ENCODE measurements around the gene MAMDC2.

Gene MAMDC2

DNA sequence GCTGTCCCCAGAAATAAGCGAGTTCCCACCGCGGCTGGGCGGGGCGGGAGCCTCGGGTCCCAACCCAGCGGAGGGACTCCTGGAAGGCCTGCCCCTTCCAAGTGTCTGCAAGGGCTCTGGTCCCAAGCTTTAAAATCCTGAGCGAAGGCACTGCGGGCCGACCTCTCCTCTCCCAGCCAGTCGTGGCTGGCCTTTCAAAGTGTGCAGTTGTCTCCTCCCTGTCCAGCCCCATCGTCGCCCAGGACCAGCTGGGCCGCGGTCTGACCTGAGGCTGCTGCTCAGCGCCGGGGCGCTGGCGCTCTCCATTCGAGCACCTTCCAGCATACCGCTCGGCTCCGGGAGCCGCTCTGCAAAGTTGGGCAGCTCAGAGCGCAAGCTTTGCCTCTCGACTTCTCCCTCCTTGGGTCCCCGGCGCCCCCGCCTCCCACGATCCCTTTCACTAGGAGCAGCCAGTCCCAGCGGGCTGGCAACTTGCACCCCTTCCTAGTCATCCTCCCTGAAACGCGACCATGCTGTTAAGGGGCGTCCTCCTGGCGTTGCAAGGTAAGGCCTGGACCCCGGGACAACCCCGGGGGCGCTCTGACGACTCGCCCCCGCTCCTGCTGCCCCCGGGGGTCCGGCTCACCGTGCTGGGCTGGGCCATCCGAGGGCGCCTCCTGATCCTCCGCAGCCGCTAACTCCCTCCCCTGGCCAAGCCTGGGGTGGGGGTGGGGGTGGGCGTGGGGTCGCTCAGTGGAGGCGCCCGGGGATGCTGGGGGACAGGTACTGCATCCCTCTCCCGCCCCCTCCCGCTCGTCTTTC, at the start of gene MAMDC2:
Gene MAMDC2 (plus strand): TSS at position 160 of the 801 bp plus-strand sequence. CDS start 350 bp downstream, at position 510.
- no peak for DNase-seq (ENCODE audit: low read depth)

GRCh38 chr9:69995846-69996245, 47.8 kb upstream of the MAMDC2 start:
- no peak for DNase-seq (ENCODE audit: low read depth)

- DNase-seq (ENCODE audit: low read depth) = peak; percentile 88
These were observed 46.7 kb upstream of the MAMDC2 start for GRCh38 chr9:69996967-69997366.

GRCh38 chr9:69997524-69997923, 46.1 kb upstream of the MAMDC2 start:
- no peak for DNase-seq (ENCODE audit: low read depth)

- DNase-seq (ENCODE audit: low read depth) = peak; percentile 12
These were observed 44.3 kb upstream of the MAMDC2 start for GRCh38 chr9:69999315-69999714.

GRCh38 chr9:70000469-70000868, 43.2 kb upstream of the MAMDC2 start:
- no peak for DNase-seq (ENCODE audit: low read depth)

DNA sequence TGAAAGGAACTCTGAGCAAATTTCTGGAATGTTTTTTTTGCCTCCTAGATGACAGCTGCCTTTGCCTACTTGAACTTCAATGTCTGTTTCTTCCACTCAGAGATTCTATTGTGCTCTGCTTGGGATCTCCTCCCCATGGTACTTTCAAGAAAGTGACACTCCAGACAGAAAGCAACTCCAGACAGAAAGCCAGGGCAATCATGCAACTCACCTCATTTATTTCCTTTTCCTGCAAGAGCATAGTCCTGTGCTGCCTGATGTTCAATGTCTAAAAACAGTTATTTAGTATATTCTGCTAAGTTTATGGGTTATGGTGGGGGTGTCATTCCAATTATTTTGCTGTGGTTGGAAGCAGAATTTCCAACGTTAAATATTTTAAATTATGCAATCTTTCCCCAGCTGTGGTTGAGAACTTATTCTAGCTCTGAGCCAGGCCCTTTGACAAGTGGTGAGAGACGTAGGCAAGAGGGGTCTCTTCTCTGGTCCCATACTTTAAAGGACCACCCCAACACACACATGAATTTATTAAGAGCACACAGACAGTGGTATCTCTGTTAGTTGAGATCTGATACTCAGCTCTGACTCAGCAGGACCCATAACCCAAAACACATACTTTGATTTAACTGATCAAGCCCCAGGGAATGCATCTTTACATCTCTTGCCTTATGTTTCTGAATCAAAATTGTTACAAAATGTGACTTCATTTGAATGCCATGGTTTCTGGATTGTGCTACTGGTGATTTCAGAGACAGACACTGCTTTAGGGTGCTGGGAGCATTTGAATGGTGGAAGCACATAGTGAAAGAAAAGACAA, 39.5 kb upstream of the MAMDC2 start:
- DNase-seq (ENCODE audit: low read depth) = peak; percentile 24

DNA sequence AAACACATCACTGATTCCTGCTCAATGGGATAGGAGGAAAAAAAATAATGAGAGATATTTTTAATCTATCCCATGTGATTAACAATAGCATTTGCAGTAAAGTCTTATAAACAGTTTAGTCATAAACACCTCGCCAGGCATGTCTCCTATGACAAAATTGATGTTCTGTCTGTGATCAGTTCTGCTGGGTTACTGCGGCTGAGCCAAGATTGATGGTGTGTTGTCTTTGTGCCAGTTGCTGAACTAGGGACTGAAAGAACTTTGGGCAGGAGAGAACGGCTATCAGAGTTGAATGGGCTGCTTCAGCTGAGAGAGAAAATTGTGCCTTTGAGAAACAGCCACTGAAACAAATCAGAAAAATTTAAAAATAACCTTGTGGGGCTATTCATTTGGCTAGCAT, 37.3 kb upstream of the MAMDC2 start:
- DNase-seq (ENCODE audit: low read depth) = no peak

DNA sequence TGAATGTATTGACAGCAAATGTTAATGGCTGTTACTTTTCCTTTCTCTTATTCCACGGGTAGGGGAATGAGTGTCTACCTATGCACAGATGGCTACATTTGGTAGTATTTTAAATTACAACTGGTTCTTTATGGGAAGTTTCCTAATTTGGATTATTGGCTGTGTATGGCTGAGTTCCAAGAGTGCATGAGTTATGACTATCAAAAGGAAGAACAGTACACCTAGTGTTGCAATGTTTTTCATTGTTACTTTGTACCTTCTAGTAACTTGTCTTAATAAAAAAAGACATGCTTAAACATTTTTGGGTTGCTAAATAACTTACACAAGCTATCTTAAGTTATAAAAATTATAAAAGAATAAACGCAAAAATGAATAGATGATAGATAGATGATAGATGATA, 35.8 kb upstream of the MAMDC2 start:
- no peak for DNase-seq (ENCODE audit: low read depth)

GRCh38 chr9:70010015-70010414, 33.6 kb upstream of the MAMDC2 start:
- peak; percentile 29 for DNase-seq (ENCODE audit: low read depth)

DNA sequence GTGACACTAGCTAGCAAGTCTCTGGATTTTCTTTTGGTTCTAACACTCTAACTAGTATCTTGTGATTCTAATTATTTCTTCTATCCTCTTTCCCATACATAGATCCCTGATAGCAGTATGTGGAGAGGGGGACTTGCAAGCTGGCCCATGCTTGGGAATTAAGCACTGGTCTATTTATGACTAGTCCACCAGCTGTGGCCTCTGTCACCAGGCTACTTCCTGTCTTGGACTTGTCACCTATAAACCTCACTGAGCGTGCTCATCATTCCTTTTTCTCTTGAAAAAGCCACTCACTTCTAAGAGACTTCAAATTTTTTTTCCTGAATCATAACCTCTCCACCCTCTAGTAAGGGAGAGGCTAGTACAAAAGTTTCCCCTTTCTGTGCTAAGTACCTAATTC, 32.3 kb upstream of the MAMDC2 start:
- no peak for DNase-seq (ENCODE audit: low read depth)

- no peak for DNase-seq (ENCODE audit: low read depth)
These were observed 31.1 kb upstream of the MAMDC2 start for GRCh38 chr9:70012569-70012968.

DNA sequence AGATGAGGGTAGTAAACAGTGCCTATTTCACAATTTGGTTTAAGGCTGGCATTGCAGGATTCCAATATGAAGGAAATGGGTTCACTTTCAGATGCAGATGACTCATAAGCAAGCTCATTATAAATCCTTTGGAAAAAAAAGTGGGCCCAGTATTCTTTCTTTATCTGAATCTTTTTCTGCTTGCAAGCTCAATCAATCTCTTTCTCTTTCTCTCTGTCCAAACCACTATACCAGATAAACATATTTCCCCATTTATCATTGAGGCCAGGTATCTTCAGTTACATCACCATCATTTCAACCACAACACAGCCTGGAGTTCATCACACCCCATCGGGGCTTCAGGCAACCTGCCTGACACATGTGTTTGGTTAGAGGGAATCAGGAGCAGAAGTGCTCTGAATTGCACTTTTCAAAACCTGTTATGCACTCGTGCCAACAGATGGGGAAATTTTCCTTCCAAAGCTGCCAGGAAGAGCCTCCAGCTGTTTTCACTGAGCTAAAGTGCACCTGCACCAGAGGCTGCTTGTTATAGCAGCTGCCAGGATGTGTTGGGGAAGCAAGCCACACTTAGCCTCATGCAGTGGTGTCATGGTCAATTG, 30.0 kb upstream of the MAMDC2 start:
- DNase-seq (ENCODE audit: low read depth) = peak; percentile 83

DNA sequence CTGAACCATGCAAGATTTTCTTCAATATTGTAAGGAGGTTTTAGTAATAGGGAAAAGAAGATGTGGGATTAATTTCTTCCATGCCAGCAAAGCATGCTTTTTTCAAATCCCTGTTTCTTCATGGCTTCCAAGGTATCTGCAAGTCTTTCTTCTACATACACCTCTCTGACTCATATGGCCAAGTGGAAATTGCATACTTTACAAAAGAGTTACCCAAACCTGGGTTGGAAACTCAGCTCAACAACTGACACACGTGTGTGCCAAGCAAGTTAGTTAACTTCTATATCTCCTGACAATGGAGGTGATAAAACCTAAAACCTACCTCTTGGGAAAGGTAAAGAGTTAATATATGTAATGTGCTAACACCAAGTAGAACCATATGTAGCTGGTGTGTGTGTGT, 28.5 kb upstream of the MAMDC2 start:
- no peak for DNase-seq (ENCODE audit: low read depth)

DNA sequence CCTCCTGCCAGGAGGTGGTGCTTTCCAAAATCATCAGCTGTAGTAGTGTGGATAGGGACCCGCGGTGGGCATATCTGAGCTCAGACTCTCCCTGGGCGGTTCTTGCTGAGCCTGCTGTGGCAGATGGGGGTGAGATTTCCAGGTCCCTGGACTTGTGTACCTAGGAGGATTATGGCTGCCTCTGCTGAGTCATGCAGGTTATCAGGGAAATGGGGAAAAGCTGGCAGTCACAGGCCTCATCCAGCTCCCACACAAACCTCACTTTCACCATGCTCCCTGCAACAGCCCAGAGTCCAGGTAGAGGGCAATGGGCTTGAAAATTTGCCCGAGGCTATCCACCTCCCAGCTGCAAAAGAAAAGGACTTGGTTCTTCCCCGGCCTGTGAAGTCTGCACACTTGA, 23.4 kb upstream of the MAMDC2 start:
- no peak for DNase-seq (ENCODE audit: low read depth)

DNA sequence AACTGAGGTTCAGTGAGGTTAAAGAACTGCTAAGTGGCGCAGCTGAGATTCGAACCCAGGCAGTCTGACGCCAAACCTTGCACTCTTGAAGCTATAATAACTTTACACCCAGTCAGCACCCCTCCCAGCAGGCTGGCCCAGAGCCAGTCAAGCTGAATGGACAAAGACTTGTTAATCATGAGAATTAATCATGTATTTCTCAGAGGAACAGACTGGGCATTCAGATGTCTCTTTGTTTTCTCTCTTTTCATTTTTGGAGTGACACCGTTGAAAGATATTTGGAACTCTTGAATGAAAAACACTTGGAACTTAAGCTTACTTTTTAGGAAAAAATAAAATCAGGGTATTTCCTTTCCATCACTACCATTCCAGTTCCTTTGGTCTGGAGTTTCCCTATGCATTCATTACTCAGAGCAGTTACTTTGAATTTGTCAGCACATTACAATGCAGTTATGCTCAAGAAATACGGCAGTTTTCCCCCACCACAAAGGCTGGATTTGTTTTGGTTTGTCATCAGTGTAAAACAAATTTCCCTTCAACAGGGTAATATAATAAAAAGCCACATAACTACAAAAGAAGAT, 22.6 kb upstream of the MAMDC2 start:
- DNase-seq (ENCODE audit: low read depth) = peak; percentile 46

- DNase-seq (ENCODE audit: low read depth) = no peak
These were observed 15.4 kb upstream of the MAMDC2 start for GRCh38 chr9:70028287-70028686.

GRCh38 chr9:70030156-70030555, 13.5 kb upstream of the MAMDC2 start:
- peak; percentile 40 for DNase-seq (ENCODE audit: low read depth)

DNA sequence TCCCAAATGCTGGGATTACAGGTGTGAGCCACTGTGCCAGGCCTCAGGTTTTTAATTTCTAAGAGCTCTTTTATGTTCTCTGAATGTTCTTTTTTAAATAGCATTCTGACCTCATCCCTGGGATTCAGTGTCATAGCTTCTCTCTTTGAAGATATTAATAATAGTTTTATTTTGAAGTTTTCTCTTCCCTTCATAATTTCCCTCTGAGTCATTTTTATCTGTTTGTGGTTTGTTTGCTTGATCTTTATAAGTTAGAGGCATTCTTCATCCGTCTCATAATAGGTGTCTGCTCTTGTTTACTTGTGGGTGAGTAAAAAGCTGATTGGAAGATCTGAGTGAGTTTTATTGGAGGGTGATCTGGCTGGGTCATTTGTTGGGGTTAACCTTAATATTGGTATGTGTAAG, 12.5 kb upstream of the MAMDC2 start:
- no peak for DNase-seq (ENCODE audit: low read depth)

- DNase-seq (ENCODE audit: low read depth) = no peak
These were observed 9.4 kb upstream of the MAMDC2 start for GRCh38 chr9:70034271-70034711.

DNA sequence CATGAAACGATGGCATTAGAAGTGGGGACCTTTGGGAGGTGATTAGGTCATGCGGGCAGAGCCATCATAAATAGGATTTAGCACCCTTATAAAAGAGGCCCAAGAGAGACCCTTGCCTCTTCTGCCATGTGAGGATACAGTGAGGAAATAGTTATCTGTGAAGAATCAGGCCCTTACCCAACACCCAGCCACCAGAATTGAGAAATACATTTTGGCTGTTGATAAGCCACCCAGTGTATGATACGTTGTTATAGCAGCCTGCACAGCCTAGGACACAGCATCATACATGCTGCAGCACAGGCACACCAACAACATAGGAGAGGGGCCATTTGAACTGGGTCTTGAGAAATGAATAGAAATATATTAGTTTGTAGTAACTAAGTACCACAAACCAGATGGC, 8.0 kb upstream of the MAMDC2 start:
- DNase-seq (ENCODE audit: low read depth) = no peak

- DNase-seq (ENCODE audit: low read depth) = no peak
These were observed 7.0 kb upstream of the MAMDC2 start for GRCh38 chr9:70036641-70037040.

Measured in fibroblast of gingiva (primary cell).